BLaER1 treated with 17β-estradiol and CSF1 and Interleukin-3, amounts not matched to agents 10 nM and 100 nM (cell line): ENCODE results near the gene ARL3.

Source experiments
- H3K27ac ChIP-seq, 11 experiments: shearing (Covaris generic); formaldehyde crosslinking; 2 replicates each; pipeline ENCODE4 v1.8.1; 2022
- H3K27me3 ChIP-seq, 11 experiments: shearing (Covaris generic); formaldehyde crosslinking; 2 replicates each; pipeline ENCODE4 v1.8.1; 2022
- H3K36me3 ChIP-seq, 11 experiments: shearing (Covaris generic); formaldehyde crosslinking; 2 replicates each; pipeline ENCODE4 v1.8.1; 2022
- H3K4me1 ChIP-seq, 10 experiments: shearing (Covaris generic); formaldehyde crosslinking; 2 replicates each; pipeline ENCODE4 v1.8.1; 2022
- H3K4me2 ChIP-seq, 11 experiments: shearing (Covaris generic); formaldehyde crosslinking; 2 replicates each; pipeline ENCODE4 v1.8.1; 2022
- H3K4me3 ChIP-seq, 10 experiments: shearing (Covaris generic); formaldehyde crosslinking; 2 replicates each; pipeline ENCODE4 v1.8.1; 2022
- H3K9ac ChIP-seq, 11 experiments: shearing (Covaris generic); formaldehyde crosslinking; 2 replicates each; pipeline ENCODE4 v1.8.1; 2022
- H3K9me3 ChIP-seq, 11 experiments: shearing (Covaris generic); formaldehyde crosslinking; replicated peaks in 1 of 11; 2 replicates each; pipeline ENCODE4 v1.8.1; 2022
- H4K20me1 ChIP-seq, 11 experiments: shearing (Covaris generic); formaldehyde crosslinking; 2 replicates each; pipeline ENCODE4 v1.8.1; 2022
- Cebpa-rat ChIP-seq, 11 experiments: shearing (Covaris generic); IDR thresholded peaks; 2 replicates each; pipeline ENCODE4 v1.8.1; 2022

Gene ARL3

DNA sequence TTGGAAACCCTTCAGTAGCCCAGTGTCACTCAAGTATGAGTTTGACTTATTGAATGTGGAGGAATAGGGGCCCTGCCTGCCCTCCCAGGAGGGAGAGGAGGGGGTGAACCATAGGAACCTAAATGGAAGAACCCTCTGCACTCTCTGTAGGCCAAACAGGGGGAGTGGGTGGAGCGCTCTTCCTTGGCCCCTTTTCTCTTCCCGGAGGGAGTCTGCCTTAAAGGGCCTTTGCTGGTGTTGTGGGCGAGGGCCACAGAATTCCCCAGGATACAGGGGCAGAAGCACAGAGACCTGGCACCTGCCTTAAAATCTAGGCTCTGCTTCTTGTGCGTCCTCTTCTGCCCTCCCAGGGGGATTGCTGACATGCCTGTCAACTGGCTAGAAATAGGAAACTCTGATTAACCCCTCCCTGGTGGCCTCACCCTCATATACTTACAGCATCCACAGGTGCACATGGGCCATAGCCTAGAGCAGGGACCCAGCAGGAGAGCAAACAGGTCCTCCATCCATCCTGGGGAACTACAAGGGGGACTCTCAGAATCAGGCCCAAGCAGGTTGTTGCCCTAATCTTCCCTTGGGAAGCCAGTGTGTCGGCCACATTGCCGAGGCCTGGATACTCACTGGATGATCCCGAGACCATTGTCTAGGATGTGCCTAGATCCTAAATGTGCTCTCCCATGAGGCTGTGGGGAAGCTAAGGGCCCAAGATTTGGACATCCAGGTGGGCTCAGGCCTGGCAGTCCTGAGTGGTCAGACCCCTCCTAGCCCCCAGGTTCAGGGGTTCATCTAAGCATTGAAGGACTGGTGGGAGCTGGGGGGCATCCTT lies 66.5 kb downstream of the ARL3 start:
- peak overlapping the region; percentile 78 to 100 (median 96) for H3K4me3 ChIP-seq
- H3K4me2 ChIP-seq: peak overlapping the region; percentile 97 to 100 (median 99)
- TF ChIP-seq Cebpa-rat (IDR thresholded peaks at IDR 0.05): no peak
- H3K36me3 ChIP-seq: peaks cover 5 to 48% (median 33%) of the 10 kb centered on the region in 11 experiments; a peak in 20 of 22 replicates
- H3K4me1 ChIP-seq: peaks cover 58 to 63% (median 62%) of the 10 kb centered on the region in 10 experiments
- H4K20me1 ChIP-seq: peaks cover 63 to 82% (median 78%) of the 10 kb centered on the region in 11 experiments
- H3K9ac ChIP-seq: peak overlapping the region; percentile 96 to 99 (median 98)
- no peaks in the 10 kb centered on the region for H3K9me3 ChIP-seq
- peak overlapping the region; percentile 93 to 99 (median 98); a peak in 21 of 22 replicates for H3K27ac ChIP-seq
- H3K27me3 ChIP-seq: no peaks in the 10 kb centered on the region

DNA sequence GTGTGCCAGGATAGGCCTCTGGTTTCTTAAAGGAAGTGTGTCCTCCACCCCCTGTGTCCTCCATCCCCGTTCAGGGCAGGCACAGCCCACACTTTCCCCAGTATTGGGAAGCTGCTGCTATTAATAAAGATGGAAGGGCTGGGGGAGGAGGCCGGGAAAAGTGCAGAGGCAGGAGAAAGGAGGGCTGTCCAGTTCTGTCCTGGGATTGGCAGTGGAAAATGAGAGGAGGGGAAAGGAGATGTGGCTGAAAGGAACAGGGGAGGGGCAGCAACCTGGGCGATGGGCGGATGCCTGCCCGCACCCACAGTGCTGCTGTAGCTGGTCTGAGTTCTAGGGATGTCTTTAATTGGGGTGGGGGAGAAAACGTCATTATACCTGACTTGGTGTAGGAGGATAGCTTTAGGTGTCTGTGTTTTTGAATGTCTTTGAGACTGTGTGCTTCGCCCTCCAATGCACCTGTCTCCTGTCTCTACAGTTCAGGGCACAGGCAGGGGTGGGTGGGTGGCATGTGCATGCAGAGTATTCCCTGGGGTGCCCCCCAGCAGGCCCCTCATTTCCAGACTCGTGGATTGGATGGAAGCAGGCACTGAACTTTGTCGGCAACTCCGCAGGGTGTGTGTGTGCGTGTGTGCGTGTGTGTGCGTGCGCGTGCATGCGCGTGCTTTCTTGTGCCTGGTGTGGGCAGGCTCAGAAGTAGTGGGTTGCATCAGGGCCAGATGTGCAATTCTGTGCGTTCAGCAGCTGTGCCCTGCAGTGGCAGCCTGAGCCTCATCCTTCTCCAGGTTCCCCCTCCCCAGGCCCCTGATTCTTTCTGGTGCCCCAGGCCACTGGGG lies 67.4 kb downstream of the ARL3 start:
- Histone ChIP-seq H3K27ac (peak overlapping the region; percentile 93 to 99 (median 98)), H4K20me1 (peaks cover 55 to 74% (median 70%) of the 10 kb centered on the region in 11 experiments), H3K36me3 (peaks cover 4 to 39% (median 26%) of the 10 kb centered on the region in 11 experiments; a peak in 17 of 22 replicates), H3K4me3 (peak overlapping the region; percentile 78 to 100 (median 96)), H3K9me3 (peaks cover 0 to under 1% (median 0%) of the 10 kb centered on the region in 11 experiments; a peak in 1 of 22 replicates), H3K4me2 (peak overlapping the region; percentile 97 to 100 (median 99)), H3K4me1 (peaks cover 50 to 55% (median 54%) of the 10 kb centered on the region in 10 experiments), H3K9ac (peak overlapping the region; percentile 96 to 99 (median 98)), H3K27me3 (no peaks in the 10 kb centered on the region)
- TF ChIP-seq Cebpa-rat (IDR thresholded peaks at IDR 0.05): 0 out of 22 replicates have a peak, but pooled peaks of 1 of the 11 experiments have one; percentile 7

- H3K27me3 ChIP-seq: no peaks in the 10 kb centered on the region
- H3K4me1 ChIP-seq: peaks cover 44 to 51% (median 50%) of the 10 kb centered on the region in 10 experiments
- peaks cover 46 to 65% (median 61%) of the 10 kb centered on the region in 11 experiments for H4K20me1 ChIP-seq
- peak overlapping the region; percentile 93 to 99 (median 98) for H3K27ac ChIP-seq
- peak overlapping the region; percentile 97 to 100 (median 99) for H3K4me2 ChIP-seq
- H3K9ac ChIP-seq: peak overlapping the region; percentile 96 to 99 (median 98)
- peaks cover 4 to 31% (median 17%) of the 10 kb centered on the region in 11 experiments; a peak in 16 of 22 replicates for H3K36me3 ChIP-seq
- peak; percentile 12 to 98 (median 86); a peak in 17 of 22 replicates for TF ChIP-seq Cebpa-rat (IDR thresholded peaks at IDR 0.05)
- H3K9me3 ChIP-seq: peaks cover 0 to 6% (median 0%) of the 10 kb centered on the region in 11 experiments; a peak in 1 of 22 replicates
- H3K4me3 ChIP-seq: peak overlapping the region; percentile 78 to 100 (median 96)
Observed at GRCh38 chr10:102645741-102646609, 68.2 kb downstream of the ARL3 start.

DNA sequence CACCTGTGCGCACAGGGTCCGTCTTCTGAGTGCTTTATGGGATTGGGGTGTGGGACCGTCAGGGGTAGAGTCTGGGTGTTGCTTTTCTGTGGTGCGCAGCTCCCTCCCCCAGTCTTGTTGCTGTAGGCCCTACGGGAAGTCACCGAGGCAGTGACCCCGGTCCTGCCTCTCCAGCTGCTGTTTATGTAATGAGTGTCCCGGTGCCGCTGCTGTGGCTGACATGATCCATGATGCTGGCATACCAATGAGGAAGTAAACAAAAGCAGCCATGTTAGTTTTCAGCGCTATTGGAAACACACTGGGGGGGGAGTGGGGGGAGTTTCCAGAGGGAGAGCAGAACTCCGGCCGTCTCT lies 68.8 kb downstream of the ARL3 start:
- Histone ChIP-seq H4K20me1 (peaks cover 40 to 59% (median 55%) of the 10 kb centered on the region in 11 experiments), H3K27me3 (no peaks in the 10 kb centered on the region), H3K27ac (peak overlapping the region; percentile 93 to 99 (median 98)), H3K36me3 (peaks cover 4 to 25% (median 16%) of the 10 kb centered on the region in 11 experiments; a peak in 15 of 22 replicates), H3K4me1 (peaks cover 38 to 45% (median 44%) of the 10 kb centered on the region in 10 experiments), H3K9ac (peak overlapping the region; percentile 96 to 99 (median 98)), H3K4me2 (peak overlapping the region; percentile 97 to 100 (median 99)), H3K4me3 (peak overlapping the region; percentile 78 to 100 (median 96)), H3K9me3 (peaks cover 0 to 6% (median 0%) of the 10 kb centered on the region in 11 experiments; a peak in 1 of 22 replicates)
- no peak for TF ChIP-seq Cebpa-rat (IDR thresholded peaks at IDR 0.05)

GRCh38 chr10:102644646-102645387 lies 69.4 kb downstream of the ARL3 start:
- Histone ChIP-seq H3K9ac (peak overlapping the region; percentile 96 to 99 (median 98)), H3K27me3 (no peaks in the 10 kb centered on the region), H3K4me1 (peaks cover 32 to 40% (median 38%) of the 10 kb centered on the region in 10 experiments), H4K20me1 (peaks cover 35 to 53% (median 50%) of the 10 kb centered on the region in 11 experiments), H3K9me3 (peaks cover 0 to 6% (median 0%) of the 10 kb centered on the region in 11 experiments; a peak in 1 of 22 replicates), H3K4me2 (peak overlapping the region; percentile 97 to 100 (median 99)), H3K4me3 (peak overlapping the region; percentile 78 to 100 (median 96)), H3K27ac (peak overlapping the region; percentile 93 to 99 (median 98)), H3K36me3 (peaks cover 4 to 25% (median 16%) of the 10 kb centered on the region in 11 experiments; a peak in 15 of 22 replicates)
- no peak for TF ChIP-seq Cebpa-rat (IDR thresholded peaks at IDR 0.05)

- Histone ChIP-seq H3K4me2 (peak within 1 kb of the TSS; percentile 97 to 100 (median 99)), H3K9me3 (peaks cover 0 to 6% (median 0%) of the 10 kb centered on the region in 11 experiments; a peak in 1 of 22 replicates), H3K9ac (peak within 1 kb of the TSS; percentile 96 to 99 (median 98)), H3K27me3 (no peaks in the 10 kb centered on the region), H3K36me3 (peaks cover 4 to 25% (median 16%) of the 10 kb centered on the region in 11 experiments; a peak in 15 of 22 replicates), H3K4me3 (peak within 1 kb of the TSS; percentile 78 to 100 (median 96)), H3K4me1 (peaks cover 26 to 33% (median 32%) of the 10 kb centered on the region in 10 experiments), H3K27ac (peak within 1 kb of the TSS; percentile 93 to 99 (median 98)), H4K20me1 (peaks cover 28 to 47% (median 43%) of the 10 kb centered on the region in 11 experiments)
- TF ChIP-seq Cebpa-rat (IDR thresholded peaks at IDR 0.05): no peak
Observed at GRCh38 chr10:102644066-102644645, 70.0 kb downstream of the ARL3 start, which contains the start of gene TRIM8. TSS of gene TRIM8 (plus strand) at chr10:102644479. CDS start at chr10:102644618, 139 bp downstream.
